Ovary (tissue), 3 donors: ENCODE measurements around the gene DAP3.

Experiments
- POLR2A ChIP-seq: fragments of 450-650 bp; IDR thresholded peaks from one replicate; pipeline ENCODE4 v1.6.1; 2017; ENCODE audit warnings: antibody characterized with exemption, mild to moderate bottlenecking, moderate library complexity
- TF ChIP-seq, protein P1 (sequence below), 3 donors: fragments of 450-650 bp in 2 of 3; fragments of 200-600 bp in 1 of 3; IDR thresholded peaks; one replicate each; pipeline versions ENCODE4 v1.5.1 to v1.8.0; 2016 to 2022; ENCODE audit warnings: antibody characterized with exemption in 3 of 3, mild to moderate bottlenecking in 1 of 3
- donor health status: DM: no; HTN: no; CAD: no.

DNA sequence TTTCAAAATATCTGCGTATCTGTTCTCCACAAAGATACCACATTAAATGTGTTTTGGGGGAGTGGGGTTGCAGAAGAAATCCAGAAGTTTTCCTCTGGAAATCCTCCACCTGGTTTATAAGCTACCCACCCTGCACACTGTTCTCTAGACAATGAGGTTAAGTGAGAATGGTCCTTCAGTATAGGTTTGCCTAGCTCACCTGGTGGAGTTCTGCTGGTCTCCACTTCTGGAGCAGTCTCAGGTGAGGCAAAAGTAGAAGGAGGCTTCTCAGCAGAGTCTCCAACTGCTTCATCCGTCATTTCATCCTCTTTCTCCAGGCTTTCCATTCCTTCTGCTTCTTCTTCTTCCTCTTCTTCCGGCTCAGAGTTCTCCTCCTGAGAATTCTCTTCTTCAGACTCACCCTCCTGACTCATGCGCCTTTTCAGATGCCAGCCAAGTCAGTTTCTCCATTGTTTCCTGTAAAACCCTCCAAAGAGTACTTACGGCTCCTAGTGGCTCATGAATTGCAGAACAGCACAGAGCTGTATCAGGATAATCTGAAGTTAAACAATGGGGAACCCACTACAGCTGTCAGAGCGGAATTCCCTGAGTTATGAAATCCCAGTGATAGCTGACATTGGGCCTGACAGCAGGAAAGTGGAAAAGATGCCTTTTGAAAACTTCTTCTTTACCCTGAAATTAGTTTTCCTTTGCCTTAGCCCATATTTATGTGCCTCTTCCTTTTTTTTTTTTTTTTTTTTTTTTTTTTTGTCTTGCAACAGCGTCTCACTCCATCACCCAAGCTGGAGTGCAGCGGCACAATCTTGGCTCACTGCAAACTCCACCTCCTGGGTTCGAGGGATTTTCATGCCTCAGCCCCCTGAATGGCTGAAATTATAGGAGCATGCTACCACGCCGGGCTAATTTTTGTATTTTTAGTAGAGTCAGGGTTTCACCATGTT is 40.4 kb upstream of the DAP3 start:
- TF ChIP-seq, protein P1, sequence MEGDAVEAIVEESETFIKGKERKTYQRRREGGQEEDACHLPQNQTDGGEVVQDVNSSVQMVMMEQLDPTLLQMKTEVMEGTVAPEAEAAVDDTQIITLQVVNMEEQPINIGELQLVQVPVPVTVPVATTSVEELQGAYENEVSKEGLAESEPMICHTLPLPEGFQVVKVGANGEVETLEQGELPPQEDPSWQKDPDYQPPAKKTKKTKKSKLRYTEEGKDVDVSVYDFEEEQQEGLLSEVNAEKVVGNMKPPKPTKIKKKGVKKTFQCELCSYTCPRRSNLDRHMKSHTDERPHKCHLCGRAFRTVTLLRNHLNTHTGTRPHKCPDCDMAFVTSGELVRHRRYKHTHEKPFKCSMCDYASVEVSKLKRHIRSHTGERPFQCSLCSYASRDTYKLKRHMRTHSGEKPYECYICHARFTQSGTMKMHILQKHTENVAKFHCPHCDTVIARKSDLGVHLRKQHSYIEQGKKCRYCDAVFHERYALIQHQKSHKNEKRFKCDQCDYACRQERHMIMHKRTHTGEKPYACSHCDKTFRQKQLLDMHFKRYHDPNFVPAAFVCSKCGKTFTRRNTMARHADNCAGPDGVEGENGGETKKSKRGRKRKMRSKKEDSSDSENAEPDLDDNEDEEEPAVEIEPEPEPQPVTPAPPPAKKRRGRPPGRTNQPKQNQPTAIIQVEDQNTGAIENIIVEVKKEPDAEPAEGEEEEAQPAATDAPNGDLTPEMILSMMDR (IDR thresholded peaks at IDR 0.05) = no peak
- no peak for TF ChIP-seq POLR2A
